Motor neuron (in vitro differentiated cells): Measurements from ENCODE around the gene ACTL9. TPM values are rescaled to one million over a fixed set of nuclear protein-coding genes. Genes with fewer than 3 reads are reported as not detected.

Source experiments
- ATAC-seq, 8 experiments: fragments of 200-7000 bp; cut with Tn5 transposase; replicated peaks in 6 of 8; 2 replicates each; pipeline ENCODE4 v1.8.0; 2021; ENCODE audit warnings: mild to moderate bottlenecking in 8 of 8, moderate library complexity in 8 of 8
- H3K27ac ChIP-seq, 2 donors: fragments of 250-450 bp; sonication (Bioruptor Pico); 2 replicates each; pipeline ENCODE4 v1.9.0; 2021; ENCODE audit warnings: antibody characterized with exemption in 2 of 2, mild to moderate bottlenecking in 2 of 2, moderate library complexity in 1 of 2
- H3K4me1 ChIP-seq, 2 donors: fragments of 250-450 bp; sonication (Bioruptor Pico); replicated peaks in 1 of 2; 2 replicates each; pipeline ENCODE4 v1.6.1; 2021; ENCODE audit warnings: antibody characterized with exemption in 2 of 2, mild to moderate bottlenecking in 2 of 2, moderate library complexity in 1 of 2
- H3K4me3 ChIP-seq, 5 donors: fragments of 250-450 bp; sonication (Bioruptor Pico); 2 replicates each; pipeline ENCODE4 v1.9.0; 2021; ENCODE audit warnings: antibody characterized with exemption in 5 of 5, mild to moderate bottlenecking in 5 of 5, moderate library complexity in 4 of 5
- WGBS, 10 experiments: fragments of 450-650 bp; shearing (Covaris generic); methylation state at CpG; one replicate each; pipeline ENCODE4 v1.0.0; 2022; 5-methylcytosine and 5-hydroxymethylcytosine counted together
- in situ Hi-C, 9 experiments: fragments of 400-800 bp; cut with MboI; loops; one replicate each; pipeline ENCODE4 v1.15.0; 2021; ENCODE audit warnings: low sequenced_read_pairs in 9 of 9, low pct_unique_long_range_greater_than_20kb in 2 of 9; ENCODE audit not compliant: unreplicated experiment in 9 of 9
- total RNA-seq, 8 experiments: library from RNA; unstranded; fragments of 300-600 nt; gene quantifications; 2 replicates each; pipeline versions ENCODE4 v1.2.3 to v1.2.4, GENCODE V29; 2022

The ACTL9 gene
- total RNA-seq, 8 experiments from 2014 or later = not detected

DNA sequence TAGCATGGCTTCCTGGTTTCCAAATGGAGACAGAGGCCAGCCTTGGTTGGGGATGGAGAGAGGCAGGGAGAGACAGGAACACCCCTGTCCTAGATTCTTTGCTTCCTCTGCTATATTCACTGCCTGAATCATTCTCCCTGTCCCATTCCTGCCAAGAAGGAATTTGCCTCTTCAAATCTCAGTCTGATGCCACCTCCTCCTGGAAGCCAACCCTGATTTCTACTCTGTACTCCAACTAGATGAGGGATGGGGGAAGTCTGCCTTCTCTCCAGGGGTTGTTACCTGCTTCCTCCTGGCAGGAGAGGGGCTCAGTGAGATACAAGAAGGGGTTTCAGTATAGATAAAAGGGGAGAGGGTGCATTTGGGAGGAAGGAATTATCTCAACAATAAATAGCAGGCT is 1.3 kb upstream of the ACTL9 start:
- H3K27ac ChIP-seq = no peak overlapping the region
- ATAC-seq = no peak
- no peak overlapping the region for H3K4me3 ChIP-seq
- in situ Hi-C loops = no loop called here
- no peaks in the 10 kb centered on the region for H3K4me1 ChIP-seq

DNA sequence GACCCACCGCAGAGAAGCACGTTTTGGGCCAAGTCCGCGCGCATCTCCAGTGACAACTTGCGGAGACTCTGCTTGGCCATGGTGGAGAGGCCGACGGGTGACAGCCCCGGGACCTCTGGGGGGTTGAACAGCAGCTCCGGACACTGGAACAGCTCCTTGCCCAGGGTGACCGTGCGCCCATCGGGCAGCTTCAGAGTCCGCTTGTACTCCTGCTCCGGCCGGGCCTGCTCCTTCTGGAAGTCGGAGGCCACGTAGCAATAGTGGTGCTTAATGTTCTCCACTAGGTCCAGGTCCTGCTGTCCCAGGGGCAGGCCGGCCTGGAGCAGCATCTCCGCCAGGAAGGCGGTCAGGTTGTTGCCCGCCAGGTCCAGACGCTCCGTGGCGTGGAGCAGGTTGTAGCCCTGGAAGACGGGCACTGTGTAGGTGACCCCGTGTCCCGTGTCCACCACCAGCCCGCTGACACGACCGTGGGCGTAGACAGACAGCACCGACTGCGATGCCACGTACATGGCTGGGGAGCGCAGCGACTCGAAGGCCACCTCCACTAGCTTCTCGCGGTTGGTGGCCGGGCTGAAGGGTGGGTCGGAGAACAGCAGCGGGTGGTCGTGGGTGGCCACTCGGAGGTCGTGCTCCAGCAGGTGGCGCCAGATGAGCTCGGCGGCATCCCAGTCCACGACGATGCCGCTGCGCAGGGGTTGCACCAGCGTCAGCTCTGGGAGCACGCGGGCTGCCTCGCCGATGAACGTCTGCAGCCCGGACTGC is 743 bp downstream of the ACTL9 start:
- Histone ChIP-seq H3K27ac (no peak overlapping the region), H3K4me3 (no peak overlapping the region), H3K4me1 (no peaks in the 10 kb centered on the region)
- WGBS, 10 experiments = 30 to 91% (median 70%) methylated on average over 2 to 11 of the region's 60 CpGs; no CpG with 5 or more reads in 3 of the 10 experiments
- ATAC-seq = no peak
- in situ Hi-C loops = no loop called here

DNA sequence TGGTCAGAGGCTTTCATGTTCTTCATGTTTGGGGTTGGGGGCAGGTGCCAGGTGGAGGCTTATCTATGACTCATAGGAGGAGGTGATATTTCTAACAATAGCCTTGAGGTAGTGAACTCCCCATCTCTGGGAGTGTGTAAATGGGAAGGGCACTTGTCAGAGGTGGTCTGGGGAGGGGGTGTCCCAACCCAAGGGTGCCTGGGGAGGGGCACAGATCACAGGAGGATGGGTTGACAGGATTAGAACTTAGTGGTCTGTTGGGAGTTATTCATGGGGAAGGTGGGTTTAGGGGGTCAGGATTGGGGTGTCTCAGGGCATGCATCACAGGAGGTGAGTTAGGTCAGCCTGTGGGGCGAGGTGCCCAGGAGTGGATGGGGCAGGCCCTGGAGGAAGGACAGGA is 1.6 kb downstream of the ACTL9 start:
- no CpG with 5 or more reads among the region's 1 CpG for WGBS, 10 experiments
- Histone ChIP-seq H3K27ac (no peak overlapping the region), H3K4me1 (no peaks in the 10 kb centered on the region), H3K4me3 (no peak overlapping the region)
- in situ Hi-C loops = no loop called here
- ATAC-seq = no peak

DNA sequence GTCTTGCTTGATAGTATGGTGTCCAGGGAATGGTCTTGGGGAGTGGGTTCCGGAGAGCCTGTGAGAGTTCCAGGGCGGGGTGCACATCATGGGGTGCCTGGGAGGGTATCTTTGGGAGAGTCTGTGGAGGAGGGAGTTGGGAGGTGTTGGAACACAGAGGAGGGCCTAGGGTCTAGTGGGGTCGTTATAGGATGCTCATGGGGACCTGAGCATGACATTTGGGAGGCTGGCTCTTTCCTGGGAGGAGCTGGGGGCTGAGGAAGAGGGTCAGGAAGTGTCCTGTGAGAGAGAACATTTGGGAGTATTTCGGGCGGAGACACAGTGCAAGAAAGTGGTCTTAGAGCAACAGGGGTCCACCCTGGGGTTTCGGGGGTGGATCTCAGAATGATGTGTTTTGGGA is 2.7 kb downstream of the ACTL9 start:
- Histone ChIP-seq H3K27ac (no peak overlapping the region), H3K4me3 (no peak overlapping the region), H3K4me1 (no peaks in the 10 kb centered on the region)
- no peak for ATAC-seq
- in situ Hi-C loops = no loop called here
- WGBS, 10 experiments = 0 to 48% (median 8%) methylated on average over 1 to 3 of the region's 6 CpGs; no CpG with 5 or more reads in 3 of the 10 experiments

DNA sequence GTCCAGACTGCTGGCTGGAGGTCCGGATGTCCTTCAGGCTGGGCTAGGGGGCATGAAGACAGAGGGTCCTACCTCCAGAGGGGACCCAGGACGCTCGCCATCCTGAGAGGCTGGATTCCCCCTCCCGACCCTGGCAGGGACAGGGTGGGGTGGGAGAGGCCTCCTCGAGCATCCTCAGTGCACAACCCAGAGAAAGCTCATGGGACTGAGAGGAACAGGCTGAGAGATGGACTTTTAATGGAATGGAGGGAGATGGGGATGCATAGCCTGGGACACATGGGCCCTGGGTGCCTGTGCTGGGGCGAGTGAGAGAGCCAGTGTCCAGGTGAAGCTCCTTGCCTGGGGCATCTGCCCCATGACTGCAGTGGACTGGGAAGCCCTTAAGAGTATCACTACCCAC is 3.1 kb downstream of the ACTL9 start:
- in situ Hi-C loops = no loop called here
- 5 to 75% (median 5%) methylated on average over 1 to 4 of the region's 6 CpGs; no CpG with 5 or more reads in 7 of the 10 experiments for WGBS, 10 experiments
- Histone ChIP-seq H3K4me1 (no peaks in the 10 kb centered on the region), H3K27ac (no peak overlapping the region), H3K4me3 (no peak overlapping the region)
- no peak for ATAC-seq

DNA sequence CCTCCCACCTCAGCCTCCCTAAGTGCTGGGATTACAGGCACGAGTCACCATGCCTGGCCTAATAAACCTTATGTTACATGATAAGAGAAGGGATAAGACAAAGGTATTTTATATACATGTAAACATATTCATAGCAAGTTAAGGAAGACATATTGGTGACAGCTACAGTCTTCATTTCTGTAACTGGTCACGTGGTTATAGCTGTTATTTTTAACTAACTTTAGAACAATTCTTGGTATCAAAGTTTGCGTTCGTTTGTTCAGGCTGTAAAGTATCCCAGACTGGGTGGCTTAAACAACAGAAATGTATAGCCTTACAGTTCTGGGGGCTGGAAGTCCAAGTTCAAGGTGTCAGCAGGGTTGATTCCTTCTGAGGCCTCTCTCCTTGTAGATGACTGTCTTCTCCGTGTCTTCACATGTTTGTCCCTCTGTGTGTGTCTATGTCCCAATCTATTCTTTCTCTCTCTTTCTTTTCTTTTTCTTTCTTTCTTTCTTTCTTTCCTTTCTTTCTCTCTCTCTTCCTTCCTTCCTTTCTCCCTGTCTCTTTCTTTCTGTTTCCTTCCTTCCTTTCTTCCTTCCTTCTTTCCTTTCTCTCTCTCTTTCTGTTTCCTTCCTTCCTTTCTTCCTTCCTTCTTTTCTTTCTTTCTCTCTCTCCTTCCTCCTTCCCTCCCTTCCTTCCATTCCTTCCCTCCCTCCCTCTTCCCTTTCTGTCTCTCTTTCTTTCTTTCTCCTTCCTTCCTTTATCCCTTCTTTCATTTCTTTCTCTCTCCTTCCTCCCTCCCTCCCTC is 7.6 kb downstream of the ACTL9 start:
- in situ Hi-C loops = no loop called here
- Histone ChIP-seq H3K4me3 (no peak overlapping the region), H3K27ac (no peak overlapping the region), H3K4me1 (no peaks in the 10 kb centered on the region)
- no peak for ATAC-seq
- WGBS, 10 experiments = 0 to 80% (median 17%) methylated on average over 1 to 5 of the region's 5 CpGs; no CpG with 5 or more reads in 1 of the 10 experiments

DNA sequence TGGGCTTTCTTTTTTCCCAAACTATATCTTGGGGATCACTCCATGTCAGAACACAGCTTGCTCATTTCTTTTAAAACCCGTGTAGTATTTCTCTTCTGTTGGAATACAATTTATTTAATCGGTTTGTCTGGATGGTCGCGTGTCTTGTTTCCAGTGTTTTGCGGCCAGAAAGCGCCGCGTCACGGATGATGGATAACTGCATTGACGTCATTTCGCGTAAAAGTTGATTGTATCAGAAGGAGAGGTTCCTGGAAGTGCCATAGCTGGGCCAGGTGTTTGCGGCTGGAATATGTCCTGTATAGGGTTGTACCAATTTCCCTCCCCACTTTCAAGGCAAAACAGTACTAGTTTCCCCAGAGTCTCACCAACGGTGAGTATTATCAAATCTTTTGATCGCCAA is 9.7 kb downstream of the ACTL9 start:
- no peak for ATAC-seq
- 48 to 100% (median 86%) methylated on average over 1 to 15 of the region's 15 CpGs; no CpG with 5 or more reads in 1 of the 10 experiments for WGBS, 10 experiments
- in situ Hi-C loops = no loop called here
- no peak overlapping the region for H3K4me3 ChIP-seq
- H3K27ac ChIP-seq = no peak overlapping the region
- no peaks in the 10 kb centered on the region for H3K4me1 ChIP-seq

DNA sequence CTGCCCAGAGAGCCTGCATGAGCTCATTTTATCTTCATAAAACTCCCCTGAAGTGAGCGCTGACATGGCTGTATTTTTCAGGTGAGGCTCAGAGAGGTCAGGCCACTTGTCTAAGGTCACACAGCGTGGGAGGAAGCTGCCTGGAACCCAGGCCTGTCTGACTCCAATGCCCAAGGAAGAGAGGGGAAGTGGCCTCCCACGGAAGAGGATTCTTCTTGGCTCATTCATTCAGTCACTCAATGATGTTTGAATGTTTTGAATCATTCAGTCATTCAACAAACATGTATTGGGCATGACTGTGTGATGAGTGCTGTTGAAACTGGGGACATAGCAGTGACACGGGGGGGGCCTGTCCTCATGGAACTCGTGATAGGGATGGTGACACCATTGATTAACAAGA is 12.0 kb downstream of the ACTL9 start:
- in situ Hi-C loops = no loop called here
- Histone ChIP-seq H3K27ac (no peak overlapping the region), H3K4me1 (no peaks in the 10 kb centered on the region), H3K4me3 (no peak overlapping the region)
- no peak for ATAC-seq
- WGBS, 10 experiments = 0 to 80% (median 28%) methylated on average over 1 to 5 of the region's 5 CpGs; no CpG with 5 or more reads in 3 of the 10 experiments

DNA sequence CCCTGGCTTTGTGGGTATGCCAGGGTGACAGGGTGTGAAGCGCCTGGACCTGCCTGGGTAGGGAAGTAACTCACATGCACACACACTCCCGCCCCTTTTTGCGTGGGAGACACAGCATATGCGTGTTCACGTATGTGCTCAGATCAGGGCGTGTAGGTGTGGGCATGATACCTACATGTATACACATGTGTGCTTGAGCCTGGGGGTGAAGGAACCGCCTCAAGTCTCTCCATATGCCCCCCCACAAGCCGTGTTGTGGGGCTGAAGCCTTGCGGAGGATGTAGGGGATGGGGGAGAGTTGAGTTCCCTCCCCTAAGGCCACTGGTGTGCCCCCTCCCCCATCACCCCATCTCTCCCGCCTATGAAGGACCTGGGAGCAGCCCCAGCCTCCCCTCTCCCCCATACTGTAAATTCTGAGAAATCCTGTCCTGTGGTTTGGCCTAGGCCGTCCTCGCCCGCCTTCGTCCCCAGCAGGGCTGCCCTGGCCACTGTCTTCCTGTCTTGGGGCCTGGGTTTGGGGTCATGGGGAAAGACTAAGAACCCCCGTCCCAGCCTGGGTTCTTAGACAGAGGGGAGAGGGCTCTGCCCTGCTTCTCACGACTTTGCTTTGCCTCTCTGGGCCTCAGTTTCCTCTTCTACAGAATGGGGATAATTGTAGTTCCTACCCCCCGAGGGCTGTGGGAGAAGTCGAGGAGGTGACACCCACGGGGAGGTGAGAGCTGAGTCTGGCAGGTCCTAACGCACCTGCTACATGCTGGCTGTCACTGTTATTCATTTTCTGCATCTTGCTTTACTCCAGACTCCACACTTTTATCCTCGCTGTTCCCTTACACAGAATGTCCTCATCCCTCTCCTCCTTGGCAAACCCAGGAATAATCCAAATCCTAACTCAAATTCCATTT is 14.3 kb downstream of the ACTL9 start:
- no peaks in the 10 kb centered on the region for H3K4me1 ChIP-seq
- WGBS, 10 experiments = 25 to 83% (median 48%) methylated on average over 2 to 9 of the region's 21 CpGs; no CpG with 5 or more reads in 3 of the 10 experiments
- H3K4me3 ChIP-seq = no peak overlapping the region
- in situ Hi-C loops = no loop called here
- no peak for ATAC-seq
- H3K27ac ChIP-seq = no peak overlapping the region

DNA sequence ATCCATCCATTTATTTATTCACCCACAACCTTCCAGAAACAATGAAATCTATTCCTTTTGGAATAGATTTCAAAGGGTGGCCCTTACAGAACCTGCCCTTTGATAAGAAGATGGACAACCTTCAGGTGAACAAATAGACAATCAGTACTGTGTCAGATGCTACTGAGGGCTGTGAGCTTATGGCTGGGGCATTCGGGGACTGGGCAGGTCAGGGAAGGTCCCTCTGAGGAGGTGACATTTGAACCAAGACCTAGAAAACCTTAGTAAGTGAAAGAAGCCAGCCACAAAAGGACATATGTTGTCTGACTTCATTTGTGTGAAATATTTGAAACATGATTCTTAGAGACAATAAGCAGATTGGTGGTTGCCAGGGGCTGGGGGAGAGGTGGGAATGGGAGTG is 15.7 kb downstream of the ACTL9 start:
- Histone ChIP-seq H3K4me1 (no peaks in the 10 kb centered on the region), H3K4me3 (no peak overlapping the region), H3K27ac (no peak overlapping the region)
- 0 to 50% (median 0%) methylated on average over 1 of the region's 1 CpG; no CpG with 5 or more reads in 5 of the 10 experiments for WGBS, 10 experiments
- in situ Hi-C loops = no loop called here
- no peak for ATAC-seq

DNA sequence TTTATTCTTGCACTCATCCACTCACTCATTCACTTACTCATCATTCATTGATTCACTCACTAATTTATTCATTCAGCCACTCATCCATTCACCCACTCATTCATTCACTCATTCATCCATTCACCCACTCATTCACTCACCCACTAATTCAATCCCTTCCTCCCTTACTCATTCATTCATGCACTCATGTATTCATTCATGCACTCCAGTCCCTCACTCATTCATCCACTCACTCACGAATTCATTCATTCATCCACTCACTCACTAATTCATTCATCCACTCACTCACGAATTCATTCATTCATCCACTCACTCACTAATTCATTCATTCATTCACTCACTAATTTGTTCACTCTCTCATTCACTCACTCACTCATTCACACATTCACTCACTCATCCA is 16.1 kb downstream of the ACTL9 start:
- WGBS, 10 experiments = 0 to 32% (median 12%) methylated on average over 1 to 2 of the region's 2 CpGs

DNA sequence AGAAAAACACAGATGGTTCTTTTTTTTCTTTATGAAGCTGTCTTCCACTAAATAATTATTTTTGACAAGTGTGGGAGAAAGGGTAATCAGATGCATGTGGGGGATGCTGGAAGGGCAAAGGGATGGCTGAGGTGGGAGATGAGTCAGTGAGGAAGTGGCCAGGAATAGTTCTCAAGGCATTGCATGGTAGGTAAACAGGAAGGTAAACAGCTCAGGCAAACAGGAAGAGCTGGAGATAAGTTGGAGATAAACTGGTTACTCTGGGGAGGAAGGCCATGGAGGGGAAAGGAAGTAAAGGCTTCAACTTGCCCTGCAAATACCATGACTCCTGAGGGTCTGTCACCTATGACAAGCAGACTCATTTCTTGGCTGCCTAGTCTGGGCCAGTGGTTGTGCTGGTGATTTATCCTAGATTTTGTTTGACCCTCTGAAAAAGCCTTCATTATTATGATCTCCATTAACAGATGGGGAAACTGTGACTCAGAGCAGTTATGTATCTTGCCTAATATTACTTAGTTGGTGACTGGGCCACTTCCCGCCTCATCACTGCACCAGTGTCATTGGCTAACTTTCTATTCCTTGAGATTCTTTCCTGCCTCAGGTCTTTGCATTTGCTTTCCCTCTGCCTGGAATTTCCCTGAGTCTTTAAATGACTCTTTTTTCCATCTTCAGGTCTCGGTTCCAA is 17.1 kb downstream of the ACTL9 start:
- WGBS, 10 experiments = 0 to 45% (median 33%) methylated on average over 1 to 2 of the region's 2 CpGs; no CpG with 5 or more reads in 3 of the 10 experiments
- in situ Hi-C loops = no loop called here
- Histone ChIP-seq H3K27ac (no peak overlapping the region), H3K4me3 (no peak overlapping the region), H3K4me1 (no peaks in the 10 kb centered on the region)
- ATAC-seq = no peak

More for the DNA sequence above, 16.1 kb downstream of the ACTL9 start:
- no peak for ATAC-seq
- H3K27ac ChIP-seq = no peak overlapping the region
- H3K4me3 ChIP-seq = no peak overlapping the region
- no peaks in the 10 kb centered on the region for H3K4me1 ChIP-seq
- in situ Hi-C loops = no loop called here
